ENCODE results near the gene SLC25A5.

SLC25A5 gene

GRCh38 chrX:119475389-119476101, 7.3 kb downstream of the SLC25A5 start:
- no peak overlapping the region for H3K4me3 ChIP-seq (ENCODE audit: low read depth, low read length)
- ChIA-PET CTCF (interaction anchor here (0.8 to 1.1 kb wide), 3 partner anchors 14 to 38 kb away, joined by 3 read pairs; no protein-coding TSS in a partner anchor), POLR2A (no interaction called here)
- H3K9me3 ChIP-seq (ENCODE audit: control insufficient read depth, insufficient read depth, low read depth, low read length) = no peaks in the 10 kb centered on the region
- TF ChIP-seq ZNF362 (tag by site-specific recombination; IDR thresholded peaks at IDR 0.05) (peak; percentile 86), ZFP69B (tag by site-specific recombination; IDR thresholded peaks at IDR 0.05) (no peak)
- H3K4me1 ChIP-seq (ENCODE audit: control insufficient read depth, insufficient read depth, low read length) = no peaks in the 10 kb centered on the region
- H3K36me3 ChIP-seq (ENCODE audit: control insufficient read depth in 2 of 2, insufficient read depth in 1 of 2, low read length in 2 of 2) = peaks cover 8 to 10% of the 10 kb centered on the region in 2 experiments; a peak in 2 of 3 replicates
- no peak overlapping the region for H3K27ac ChIP-seq (ENCODE audit: extremely low read depth, low read depth, low read length)

GRCh38 chrX:119477812-119478232, 9.6 kb downstream of the SLC25A5 start:
- H3K36me3 ChIP-seq (ENCODE audit: control insufficient read depth in 2 of 2, insufficient read depth in 1 of 2, low read length in 2 of 2) = no peaks in the 10 kb centered on the region
- ChIA-PET POLR2A (interaction anchor here (1.3 to 1.9 kb wide), 2 partner anchors 9 to 11 kb away, joined by 3 to 17 read pairs; partner anchors contain the start of gene SLC25A5), CTCF (interaction anchor here (0.6 to 1.9 kb wide), 9 partner anchors 8 to 455 kb away, joined by 3 to 14 read pairs (median 3); no protein-coding TSS in a partner anchor)
- TF ChIP-seq ZNF664 (tag by site-specific recombination; IDR thresholded peaks at IDR 0.05) (no peak), ZSCAN30 (tag by site-specific recombination; IDR thresholded peaks at IDR 0.05) (peak; percentile 51; the same call in 1 of the 2 replicates), TRIM28 (IDR thresholded peaks at IDR 0.05; ENCODE audit: borderline replicate concordance, low read length) (0 out of 2 replicates have a peak, but pooled peaks have one; percentile 33), ZNF521 (tag by site-specific recombination; IDR thresholded peaks at IDR 0.05) (no peak), ZNF335 (tag by site-specific recombination; conservative IDR thresholded peaks at IDR 0.05) (peak; percentile 24; the same call in 1 of the 2 replicates), OVOL3 (tag by site-specific recombination; IDR thresholded peaks at IDR 0.05) (no peak), ZNF629 (tag by site-specific recombination; IDR thresholded peaks at IDR 0.05) (peak; percentile 58), PRDM1 (tag by site-specific recombination; IDR thresholded peaks at IDR 0.05) (0 out of 2 replicates have a peak, but pooled peaks have one; percentile 36), ZNF660 (tag by site-specific recombination; IDR thresholded peaks at IDR 0.05) (0 out of 2 replicates have a peak, but pooled peaks have one; percentile 30), SETDB1 (IDR thresholded peaks at IDR 0.05; ENCODE audit: insufficient read length, low read length) (peak; percentile 23), ZNF416 (tag by site-specific recombination; IDR thresholded peaks at IDR 0.05) (no peak), ATF2 (tag by site-specific recombination; IDR thresholded peaks at IDR 0.05; ENCODE audit: low read depth) (peak; percentile 27; the same call in 1 of the 2 replicates), ZNF366 (tag by site-specific recombination; conservative IDR thresholded peaks at IDR 0.05) (0 out of 2 replicates have a peak, but pooled peaks have one; percentile 54)
- no peak overlapping the region for H3K27ac ChIP-seq (ENCODE audit: extremely low read depth, low read depth, low read length)
- H3K4me1 ChIP-seq (ENCODE audit: control insufficient read depth, insufficient read depth, low read length) = no peaks in the 10 kb centered on the region
- H3K9me3 ChIP-seq (ENCODE audit: control insufficient read depth, insufficient read depth, low read depth, low read length) = no peaks in the 10 kb centered on the region
- H3K4me3 ChIP-seq (ENCODE audit: low read depth, low read length) = no peak overlapping the region

- ChIA-PET POLR2A (interaction anchor here (1.3 to 1.9 kb wide), 2 partner anchors 10 to 12 kb away, joined by 3 to 17 read pairs; partner anchors contain the start of gene SLC25A5), CTCF (interaction anchor here (0.6 to 1.9 kb wide), 7 partner anchors 9 to 1850 kb away, joined by 3 to 14 read pairs (median 4); no protein-coding TSS in a partner anchor)
- H3K4me1 ChIP-seq (ENCODE audit: control insufficient read depth, insufficient read depth, low read length) = no peaks in the 10 kb centered on the region
- H3K36me3 ChIP-seq (ENCODE audit: control insufficient read depth in 2 of 2, insufficient read depth in 1 of 2, low read length in 2 of 2) = no peaks in the 10 kb centered on the region
- H3K27ac ChIP-seq (ENCODE audit: extremely low read depth, low read depth, low read length) = no peak overlapping the region
- TF ChIP-seq IKZF3 (tag by site-specific recombination; IDR thresholded peaks at IDR 0.05) = no peak
- TF ChIP-seq ZNF530 (tag by site-specific recombination; IDR thresholded peaks at IDR 0.05; ENCODE audit: low read depth) = no peak
- TF ChIP-seq ZNF677 (tag by site-specific recombination; IDR thresholded peaks at IDR 0.05) = no peak
- TF ChIP-seq ZBTB11 (tag by site-specific recombination; conservative IDR thresholded peaks at IDR 0.05; ENCODE audit: low read depth) = no peak
- TF ChIP-seq HOXC10 (CRISPR knock-in tag; IDR thresholded peaks at IDR 0.05) = no peak
- 0 out of 2 replicates have a peak, but pooled peaks have one; percentile 13 for TF ChIP-seq ZNF341 (tag by site-specific recombination; IDR thresholded peaks at IDR 0.05; ENCODE audit: low read depth)
- no peak for TF ChIP-seq ZNF366 (tag by site-specific recombination; conservative IDR thresholded peaks at IDR 0.05)
- TF ChIP-seq ZBTB7A (tag by site-specific recombination; IDR thresholded peaks at IDR 0.05; ENCODE audit: low read depth) = no peak
- no peak overlapping the region for H3K4me3 ChIP-seq (ENCODE audit: low read depth, low read length)
- H3K9me3 ChIP-seq (ENCODE audit: control insufficient read depth, insufficient read depth, low read depth, low read length) = no peaks in the 10 kb centered on the region
These were observed 10.3 kb downstream of the SLC25A5 start for GRCh38 chrX:119478504-119478903.

All from HEK293 (cell line).